ENCODE measurements around the gene CHD2. TPM values are rescaled to one million over a fixed set of nuclear protein-coding genes. Genes with fewer than 3 reads are reported as not detected.

CHD2 gene
- total and polyA plus RNA-seq, 10 of the 15 experiments (the other 5 are each of a cell fraction or from before 2014, with no cell fraction given), result 38.1 to 94.7 (median 63.3) TPM

DNA sequence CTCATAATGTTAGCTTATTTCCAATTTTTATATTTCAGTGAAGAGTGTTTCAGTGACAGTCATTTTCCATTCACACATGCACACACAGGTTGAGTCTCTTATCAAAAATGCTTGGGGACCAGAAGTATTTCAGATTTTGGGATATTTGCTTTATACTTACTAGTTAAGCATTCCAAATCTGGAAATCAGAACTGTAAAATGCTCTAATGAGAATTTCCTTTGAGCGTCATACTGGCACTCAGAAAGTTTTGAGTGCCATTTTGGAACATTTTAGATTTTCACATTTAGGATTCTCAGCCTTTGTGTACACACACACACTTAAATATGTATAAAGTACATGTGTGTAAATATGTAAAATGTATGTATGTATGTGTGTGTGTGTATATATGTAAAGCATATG, 71.0 kb downstream of the CHD2 start (continued):
- TF ChIP-seq, protein P1, sequence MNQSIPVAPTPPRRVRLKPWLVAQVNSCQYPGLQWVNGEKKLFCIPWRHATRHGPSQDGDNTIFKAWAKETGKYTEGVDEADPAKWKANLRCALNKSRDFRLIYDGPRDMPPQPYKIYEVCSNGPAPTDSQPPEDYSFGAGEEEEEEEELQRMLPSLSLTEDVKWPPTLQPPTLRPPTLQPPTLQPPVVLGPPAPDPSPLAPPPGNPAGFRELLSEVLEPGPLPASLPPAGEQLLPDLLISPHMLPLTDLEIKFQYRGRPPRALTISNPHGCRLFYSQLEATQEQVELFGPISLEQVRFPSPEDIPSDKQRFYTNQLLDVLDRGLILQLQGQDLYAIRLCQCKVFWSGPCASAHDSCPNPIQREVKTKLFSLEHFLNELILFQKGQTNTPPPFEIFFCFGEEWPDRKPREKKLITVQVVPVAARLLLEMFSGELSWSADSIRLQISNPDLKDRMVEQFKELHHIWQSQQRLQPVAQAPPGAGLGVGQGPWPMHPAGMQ (IDR thresholded peaks at IDR 0.05; ENCODE audit: borderline replicate concordance), result no peak
- no peak for TF ChIP-seq TCF7 (IDR thresholded peaks at IDR 0.05; ENCODE audit: borderline replicate concordance)
- TF ChIP-seq, protein P2, sequence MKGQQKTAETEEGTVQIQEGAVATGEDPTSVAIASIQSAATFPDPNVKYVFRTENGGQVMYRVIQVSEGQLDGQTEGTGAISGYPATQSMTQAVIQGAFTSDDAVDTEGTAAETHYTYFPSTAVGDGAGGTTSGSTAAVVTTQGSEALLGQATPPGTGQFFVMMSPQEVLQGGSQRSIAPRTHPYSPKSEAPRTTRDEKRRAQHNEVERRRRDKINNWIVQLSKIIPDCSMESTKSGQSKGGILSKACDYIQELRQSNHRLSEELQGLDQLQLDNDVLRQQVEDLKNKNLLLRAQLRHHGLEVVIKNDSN (IDR thresholded peaks at IDR 0.05; ENCODE audit: borderline replicate concordance, extremely low read length, insufficient read depth, low read depth, low read length), result no peak
- TF ChIP-seq WRNIP1 (IDR thresholded peaks at IDR 0.05; ENCODE audit: borderline replicate concordance, low read depth, low read length), result no peak
- no peak for TF ChIP-seq CBX5 (IDR thresholded peaks at IDR 0.05; ENCODE audit: low read depth)
- TF ChIP-seq CEBPB (IDR thresholded peaks at IDR 0.05; ENCODE audit: borderline replicate concordance in 1 of 2, low read depth in 2 of 2, low read length in 2 of 2), result no peak

DNA sequence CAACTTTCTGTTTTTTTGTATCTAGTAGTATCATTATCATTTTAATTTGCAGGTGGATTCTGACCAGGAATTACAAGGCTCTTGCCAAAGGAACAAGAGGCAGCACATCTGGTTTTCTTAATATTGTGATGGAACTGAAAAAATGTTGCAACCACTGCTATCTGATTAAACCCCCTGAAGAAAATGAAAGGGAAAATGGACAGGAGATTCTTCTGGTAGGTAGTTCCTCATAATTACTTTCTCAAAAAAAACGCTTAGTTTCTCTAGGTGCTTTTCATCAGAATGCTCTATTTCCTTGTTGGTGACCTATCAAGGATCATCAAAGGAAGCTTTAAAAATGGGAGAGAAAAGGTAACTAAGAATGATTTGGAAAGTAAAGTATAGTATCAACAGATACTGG, 71.6 kb downstream of the CHD2 start:
- TF ChIP-seq SRF (IDR thresholded peaks at IDR 0.05; ENCODE audit: low read depth in 2 of 2, low read length in 2 of 2) (no peak), ZNF207 (IDR thresholded peaks at IDR 0.05; ENCODE audit: borderline replicate concordance) (no peak), POLR2AphosphoS5 (IDR thresholded peaks at IDR 0.05; ENCODE audit: low read length) (no peak)
- TF ChIP-seq, protein P3, sequence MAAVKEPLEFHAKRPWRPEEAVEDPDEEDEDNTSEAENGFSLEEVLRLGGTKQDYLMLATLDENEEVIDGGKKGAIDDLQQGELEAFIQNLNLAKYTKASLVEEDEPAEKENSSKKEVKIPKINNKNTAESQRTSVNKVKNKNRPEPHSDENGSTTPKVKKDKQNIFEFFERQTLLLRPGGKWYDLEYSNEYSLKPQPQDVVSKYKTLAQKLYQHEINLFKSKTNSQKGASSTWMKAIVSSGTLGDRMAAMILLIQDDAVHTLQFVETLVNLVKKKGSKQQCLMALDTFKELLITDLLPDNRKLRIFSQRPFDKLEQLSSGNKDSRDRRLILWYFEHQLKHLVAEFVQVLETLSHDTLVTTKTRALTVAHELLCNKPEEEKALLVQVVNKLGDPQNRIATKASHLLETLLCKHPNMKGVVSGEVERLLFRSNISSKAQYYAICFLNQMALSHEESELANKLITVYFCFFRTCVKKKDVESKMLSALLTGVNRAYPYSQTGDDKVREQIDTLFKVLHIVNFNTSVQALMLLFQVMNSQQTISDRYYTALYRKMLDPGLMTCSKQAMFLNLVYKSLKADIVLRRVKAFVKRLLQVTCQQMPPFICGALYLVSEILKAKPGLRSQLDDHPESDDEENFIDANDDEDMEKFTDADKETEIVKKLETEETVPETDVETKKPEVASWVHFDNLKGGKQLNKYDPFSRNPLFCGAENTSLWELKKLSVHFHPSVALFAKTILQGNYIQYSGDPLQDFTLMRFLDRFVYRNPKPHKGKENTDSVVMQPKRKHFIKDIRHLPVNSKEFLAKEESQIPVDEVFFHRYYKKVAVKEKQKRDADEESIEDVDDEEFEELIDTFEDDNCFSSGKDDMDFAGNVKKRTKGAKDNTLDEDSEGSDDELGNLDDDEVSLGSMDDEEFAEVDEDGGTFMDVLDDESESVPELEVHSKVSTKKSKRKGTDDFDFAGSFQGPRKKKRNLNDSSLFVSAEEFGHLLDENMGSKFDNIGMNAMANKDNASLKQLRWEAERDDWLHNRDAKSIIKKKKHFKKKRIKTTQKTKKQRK (IDR thresholded peaks at IDR 0.05; ENCODE audit: low read depth, low read length), result no peak
- CTCF ChIA-PET, result no interaction called here
- H3K4me2 ChIP-seq (ENCODE audit: control insufficient read depth, insufficient read depth), result no peak overlapping the region
- no peaks in the 10 kb centered on the region for H3K4me1 ChIP-seq (ENCODE audit: control insufficient read depth, insufficient read depth, low read length)
- no peak for ATAC-seq
- H3K9ac ChIP-seq (ENCODE audit: control insufficient read depth, insufficient read depth, low read length), result no peak overlapping the region
- POLR2A ChIA-PET, result no interaction called here
- peaks cover 10 to 61% of the 10 kb centered on the region in 2 experiments for H3K36me3 ChIP-seq (ENCODE audit: control insufficient read depth in 2 of 2, insufficient read depth in 2 of 2, low read length in 1 of 2)
- SMC1A ChIA-PET (ENCODE audit: uncharacterized antibody, unreplicated experiment), result no interaction called here
- no peaks in the 10 kb centered on the region; the same call in none of the 2 replicates for H3K79me2 ChIP-seq (ENCODE audit: control insufficient read depth, insufficient read depth, low read length)
- H3K27ac ChIP-seq (ENCODE audit: control insufficient read depth, insufficient read depth), result no peak overlapping the region
- FAIRE-seq, result no peak
- intact Hi-C loops (cut with micrococcal nuclease; ENCODE audit: unreplicated experiment) (no loop called here), in situ Hi-C loops (cut with MboI) (no loop called here)
- H3K27me3 ChIP-seq (replicated peaks in 1 of 2; ENCODE audit: control insufficient read depth in 2 of 2, insufficient read depth in 2 of 2, low read length in 1 of 2), result no peaks in the 10 kb centered on the region
- H2AFZ ChIP-seq (ENCODE audit: control insufficient read depth, low read depth, low read length), result no peak overlapping the region
- H4K20me1 ChIP-seq (ENCODE audit: control insufficient read depth, insufficient read depth), result no peaks in the 10 kb centered on the region; the same call in 1 of the 2 replicates
- DNase-seq (ENCODE audit: low read depth, low spot score), result no peak
- no peaks in the 10 kb centered on the region for H3K9me3 ChIP-seq (replicated peaks; ENCODE audit: control insufficient read depth, insufficient read depth, low read length)
- RAD21 ChIA-PET (ENCODE audit: unreplicated experiment), result no interaction called here
- 0% methylated on average over 1 of the region's 1 CpG for WGBS (ENCODE audit: insufficient coverage, insufficient replicate concordance, low lambda C conversion rate, missing lambda C conversion rate)
- BruUV-seq (replicated peaks), result no TSS peak
- H3K4me3 ChIP-seq, result no peak overlapping the region

All from GM12878 (cell line).